HEK293T (cell line): ENCODE data around the gene CENATAC.
"Not testable (repeated sequence)": the region's sequence is repeated elsewhere in the genome, so short reads cannot be mapped to it uniquely, and the experiment has no call there.

Source experiments
- CTCF ChIA-PET: fragments of 350-600 bp; formaldehyde crosslinking; extraction: SDS; loops from one replicate; lab custom pipeline; 2021; ENCODE audit warnings: antibody characterized with exemption, inconsistent platforms; lab: Yijun Ruan, JAX
- POLR2A ChIA-PET: fragments of 350-600 bp; formaldehyde crosslinking; extraction: SDS; loops from one replicate; lab custom pipeline; 2020; ENCODE audit warnings: antibody characterized with exemption, inconsistent platforms; lab: Yijun Ruan, JAX
- DNase-seq: peaks from one replicate; pipeline ENCODE4 v3.0.0; 2012; ENCODE audit warnings: mixed read lengths; ENCODE audit errors: extremely low spot score
- ARNT ChIP-seq: fragments of 450-650 bp; IDR thresholded peaks from 2 replicates; pipeline ENCODE4 v1.6.1; 2017; ENCODE audit warnings: mild to moderate bottlenecking
- BHLHE40 ChIP-seq: fragments of 450-650 bp; IDR thresholded peaks from 2 replicates; pipeline ENCODE4 v1.6.1; 2016; ENCODE audit warnings: mild to moderate bottlenecking, moderate library complexity, borderline replicate concordance
- CTBP1 ChIP-seq: fragments of 450-650 bp; IDR thresholded peaks from 2 replicates; pipeline ENCODE4 v1.6.1; 2016; ENCODE audit warnings: borderline replicate concordance
- ELF4 ChIP-seq: fragments of 450-650 bp; IDR thresholded peaks from 2 replicates; pipeline ENCODE4 v1.6.1; 2017; ENCODE audit warnings: antibody characterized with exemption
- FOXA1 ChIP-seq: fragments of 450-650 bp; IDR thresholded peaks from 2 replicates; pipeline ENCODE4 v1.6.1; 2016; ENCODE audit warnings: mild to moderate bottlenecking
- FOXK2 ChIP-seq: fragments of 450-650 bp; IDR thresholded peaks from 2 replicates; pipeline ENCODE4 v1.6.1; 2016; ENCODE audit warnings: mild to moderate bottlenecking
- FOXM1 ChIP-seq: fragments of 450-650 bp; IDR thresholded peaks from 2 replicates; pipeline ENCODE4 v1.6.1; 2017; ENCODE audit warnings: mild to moderate bottlenecking, borderline replicate concordance
- HDGF ChIP-seq: fragments of 450-650 bp; IDR thresholded peaks from 2 replicates; pipeline ENCODE4 v1.6.1; 2017; ENCODE audit warnings: antibody characterized with exemption, borderline replicate concordance
- L3MBTL2 ChIP-seq: fragments of 450-650 bp; conservative IDR thresholded peaks from 2 replicates; pipeline ENCODE4 v1.6.1; 2016; ENCODE audit warnings: mild to moderate bottlenecking
- LEF1 ChIP-seq: fragments of 450-650 bp; IDR thresholded peaks from 2 replicates; pipeline ENCODE4 v1.6.1; 2017; ENCODE audit warnings: mild to moderate bottlenecking, borderline replicate concordance
- NFRKB ChIP-seq: fragments of 450-650 bp; IDR thresholded peaks from 2 replicates; pipeline ENCODE4 v1.6.1; 2016; ENCODE audit warnings: mild to moderate bottlenecking, moderate library complexity
- PKNOX1 ChIP-seq: fragments of 450-650 bp; IDR thresholded peaks from 2 replicates; pipeline ENCODE4 v1.6.1; 2016
- SP1 ChIP-seq: fragments of 450-650 bp; IDR thresholded peaks from 2 replicates; pipeline ENCODE4 v1.6.1; 2017
- SUZ12 ChIP-seq: fragments of 450-650 bp; IDR thresholded peaks from 2 replicates; pipeline ENCODE4 v1.6.1; 2016; ENCODE audit warnings: mild to moderate bottlenecking
- TARDBP ChIP-seq: fragments of 450-650 bp; IDR thresholded peaks from 2 replicates; pipeline ENCODE4 v1.6.1; 2016
- ZNF384 ChIP-seq: fragments of 450-650 bp; IDR thresholded peaks from 2 replicates; pipeline ENCODE4 v1.6.1; 2016

CENATAC gene

GRCh38 chr11:119028346-119029068 is 30.6 kb downstream of the CENATAC start:
- no peak for DNase-seq
- POLR2A ChIA-PET, result interaction anchor here (3.1 kb wide), 1 partner anchor 10 kb away, joined by 14 read pairs; the partner anchor contains the start of genes RPS25 and TRAPPC4
- CTCF ChIA-PET, result no interaction called here
- TF ChIP-seq L3MBTL2 (no peak), TARDBP (no peak), ZNF384 (no peak), FOXM1 (no peak), FOXA1 (no peak), SP1 (no peak), CTBP1 (no peak), LEF1 (no peak), BHLHE40 (no peak), HDGF (no peak), SUZ12 (no peak), FOXK2 (no peak), ARNT (no peak), NFRKB (no peak), PKNOX1 (no peak), ELF4 (no peak)

- no peak for DNase-seq
- ChIA-PET CTCF (no interaction called here), POLR2A (interaction anchor here (3.1 kb wide), 1 partner anchor 10 kb away, joined by 14 read pairs; the partner anchor contains the start of genes RPS25 and TRAPPC4)
- TF ChIP-seq FOXM1, result no peak
- TF ChIP-seq CTBP1, result no peak
- no peak for TF ChIP-seq BHLHE40
- no peak for TF ChIP-seq L3MBTL2
- TF ChIP-seq NFRKB, result no peak
- TF ChIP-seq SP1, result no peak
- no peak for TF ChIP-seq TARDBP
Measured at GRCh38 chr11:119029069-119029339, 31.1 kb downstream of the CENATAC start.

- TF ChIP-seq ELF4 (no peak), CTBP1 (no peak), LEF1 (no peak), TARDBP (no peak), NFRKB (no peak), FOXK2 (no peak), HDGF (no peak), ARNT (no peak), L3MBTL2 (no peak), FOXA1 (no peak), SP1 (no peak), ZNF384 (no peak), FOXM1 (no peak), SUZ12 (no peak), BHLHE40 (no peak)
- CTCF ChIA-PET, result interaction anchor here (0.5 kb wide), 1 partner anchor 73 kb away, joined by 3 read pairs; no protein-coding TSS in a partner anchor
- POLR2A ChIA-PET, result interaction anchor here (1.0 to 3.1 kb wide), 3 partner anchors 11 to 32 kb away, joined by 3 to 14 read pairs (median 4); partner anchors contain the start of genes CENATAC, RPS25 and TRAPPC4
- DNase-seq, result peak; percentile 34
Measured at GRCh38 chr11:119029340-119030028, 31.5 kb downstream of the CENATAC start.

GRCh38 chr11:119030029-119030328 is 32.0 kb downstream of the CENATAC start:
- ChIA-PET CTCF (interaction anchor here (0.5 kb wide), 1 partner anchor 73 kb away, joined by 3 read pairs; no protein-coding TSS in a partner anchor), POLR2A (interaction anchor here (1.0 to 3.1 kb wide), 3 partner anchors 11 to 32 kb away, joined by 3 to 14 read pairs (median 4); partner anchors contain the start of genes CENATAC, RPS25 and TRAPPC4)
- no peak for TF ChIP-seq FOXM1
- TF ChIP-seq FOXA1, result no peak

GRCh38 chr11:119030329-119031047 is 32.5 kb downstream of the CENATAC start, which contains the start of gene SLC37A4:
Gene SLC37A4, minus strand, starts transcription at chr11:119030877.
- DNase-seq, result peak; percentile 99
- POLR2A ChIA-PET, result interaction anchor here (1.0 to 3.1 kb wide), 3 partner anchors 12 to 33 kb away, joined by 3 to 14 read pairs (median 4); partner anchors contain the start of genes CENATAC, RPS25 and TRAPPC4
- TF ChIP-seq TARDBP (no peak), HDGF (0 out of 2 replicates have a peak, but pooled peaks have one; percentile 57), L3MBTL2 (peak; percentile 99)
- CTCF ChIA-PET, result interaction anchor here (1.5 kb wide), 1 partner anchor 13 kb away, joined by 6 read pairs; no protein-coding TSS in a partner anchor

More at GRCh38 chr11:119030029-119030328, 32.0 kb downstream of the CENATAC start:
- no peak for DNase-seq

GRCh38 chr11:119031912-119032280 is 34.0 kb downstream of the CENATAC start:
- POLR2A ChIA-PET, result interaction anchor here (3.0 to 3.1 kb wide), 2 partner anchors 13 to 24 kb away, joined by 9 to 14 read pairs; partner anchors contain the start of genes HYOU1, RPS25 and TRAPPC4
- DNase-seq, result no peak
- CTCF ChIA-PET, result interaction anchor here (0.6 to 1.5 kb wide), 6 partner anchors 11 to 238 kb away, joined by 3 to 6 read pairs (median 4); no protein-coding TSS in a partner anchor
- no peak for TF ChIP-seq SP1
- no peak for TF ChIP-seq LEF1
- TF ChIP-seq FOXK2, result no peak
- no peak for TF ChIP-seq PKNOX1
- TF ChIP-seq L3MBTL2, result no peak
- no peak for TF ChIP-seq NFRKB
- no peak for TF ChIP-seq BHLHE40
- TF ChIP-seq ZNF384, result no peak
- no peak for TF ChIP-seq SUZ12
- no peak for TF ChIP-seq FOXA1
- no peak for TF ChIP-seq ARNT
- no peak for TF ChIP-seq TARDBP
- TF ChIP-seq ELF4, result no peak
- no peak for TF ChIP-seq CTBP1
- TF ChIP-seq HDGF, result no peak
- no peak for TF ChIP-seq FOXM1

GRCh38 chr11:119033421-119033820 is 35.5 kb downstream of the CENATAC start:
- CTCF ChIA-PET, result not testable (repeated sequence)
- POLR2A ChIA-PET, result interaction anchor here (3.0 kb wide), 1 partner anchor 23 kb away, joined by 9 read pairs; the partner anchor contains the start of gene HYOU1

More at GRCh38 chr11:119033421-119033820, 35.5 kb downstream of the CENATAC start:
- DNase-seq, result not testable (repeated sequence)
